SK-N-MC (cell line): ENCODE data around the gene COL8A1.

ENCODE experiments used
- DNase-seq: peaks from one replicate; pipeline ENCODE4 v3.0.0-alpha.2; 2011; ENCODE audit warnings: low read depth, low spot score
- H3K27ac ChIP-seq: fragments of 200-600 bp; sonication (generic); 2 replicates; pipeline ENCODE4 v1.5.1; 2016; ENCODE audit warnings: mixed run types
- H3K36me3 ChIP-seq: fragments of 200-600 bp; sonication (generic); 2 replicates; pipeline ENCODE4 v1.6.1; 2017; ENCODE audit warnings: antibody characterized with exemption, low read length, mixed read lengths; ENCODE audit not compliant: insufficient read depth
- H3K4me3 ChIP-seq: fragments of 200-600 bp; sonication (generic); 2 replicates; pipeline ENCODE4 v1.5.1; 2016
- H3K9ac ChIP-seq: fragments of 200-600 bp; sonication (generic); 2 replicates; pipeline ENCODE4 v1.8.0; 2017; ENCODE audit warnings: mixed run types, mixed read lengths; ENCODE audit not compliant: insufficient read length
- H3K9me3 ChIP-seq: fragments of 200-600 bp; sonication (generic); 2 replicates; pipeline ENCODE4 v1.6.1; 2017; ENCODE audit warnings: low read depth, mild to moderate bottlenecking, antibody characterized with exemption, low read length, moderate library complexity, mixed read lengths
- EZH2 ChIP-seq: fragments of 200-600 bp; sonication (generic); IDR thresholded peaks from one replicate; pipeline ENCODE4 v1.6.1; 2017; ENCODE audit warnings: antibody characterized with exemption
- FOXP2 ChIP-seq: optimal IDR thresholded peaks from 2 replicates; pipeline ENCODE3; 2011; ENCODE audit warnings: mild to moderate bottlenecking, moderate library complexity; ENCODE audit not compliant: insufficient read depth; ENCODE audit errors: extremely low read length, control extremely low read depth
- POLR2AphosphoS5 ChIP-seq: IDR thresholded peaks from 2 replicates; pipeline ENCODE4 v1.6.1; 2012; ENCODE audit warnings: mild to moderate bottlenecking, low read depth, low read length, borderline replicate concordance

Gene COL8A1

DNA sequence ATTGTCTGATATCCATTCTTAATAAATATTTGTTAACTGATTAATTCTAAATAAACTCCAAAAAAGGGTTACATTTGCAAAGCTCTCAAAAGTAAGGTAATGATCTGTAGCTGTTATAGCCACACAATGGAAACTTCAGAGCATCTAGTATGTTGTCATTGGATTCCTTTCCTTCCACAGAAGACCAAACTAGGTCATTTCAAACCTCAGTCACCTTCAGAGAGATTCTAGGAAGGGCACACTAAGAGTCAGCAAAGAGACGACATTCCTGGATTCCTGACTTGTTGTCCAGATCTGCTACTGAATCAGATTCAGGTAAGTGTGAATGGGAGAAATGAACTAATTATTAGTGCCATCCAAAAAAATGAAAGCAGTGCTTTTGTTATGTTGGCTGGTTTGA lies 3.0 kb upstream of the COL8A1 start:
- Histone ChIP-seq H3K9me3 (no peaks in the 10 kb centered on the region), H3K4me3 (no peak overlapping the region), H3K9ac (no peak overlapping the region), H3K27ac (no peak overlapping the region), H3K36me3 (no peaks in the 10 kb centered on the region)
- DNase-seq, result no peak
- TF ChIP-seq FOXP2 (no peak), POLR2AphosphoS5 (no peak), EZH2 (no peak)

DNA sequence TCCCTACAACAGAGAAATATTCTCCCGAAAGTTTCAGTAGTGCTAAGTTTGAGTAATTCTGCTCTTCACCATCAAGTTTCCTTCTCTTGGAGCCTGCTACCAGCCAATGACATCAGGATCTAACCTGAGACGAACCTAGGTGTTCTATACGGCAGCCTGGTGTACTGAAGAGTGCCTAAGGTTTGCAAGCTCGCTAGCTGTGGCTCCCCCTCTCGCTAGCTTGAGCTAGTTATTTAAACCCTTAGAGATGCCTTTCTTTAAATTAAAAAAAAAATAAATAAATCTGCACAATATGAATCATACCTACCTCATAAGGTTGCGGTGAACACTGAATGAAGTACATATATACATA lies 1.4 kb upstream of the COL8A1 start:
- Histone ChIP-seq H3K4me3 (peak overlapping the region; percentile 75), H3K9me3 (no peaks in the 10 kb centered on the region), H3K36me3 (no peaks in the 10 kb centered on the region), H3K27ac (no peak overlapping the region), H3K9ac (no peak overlapping the region)
- no peak for DNase-seq
- TF ChIP-seq FOXP2 (no peak), EZH2 (no peak), POLR2AphosphoS5 (no peak)

DNA sequence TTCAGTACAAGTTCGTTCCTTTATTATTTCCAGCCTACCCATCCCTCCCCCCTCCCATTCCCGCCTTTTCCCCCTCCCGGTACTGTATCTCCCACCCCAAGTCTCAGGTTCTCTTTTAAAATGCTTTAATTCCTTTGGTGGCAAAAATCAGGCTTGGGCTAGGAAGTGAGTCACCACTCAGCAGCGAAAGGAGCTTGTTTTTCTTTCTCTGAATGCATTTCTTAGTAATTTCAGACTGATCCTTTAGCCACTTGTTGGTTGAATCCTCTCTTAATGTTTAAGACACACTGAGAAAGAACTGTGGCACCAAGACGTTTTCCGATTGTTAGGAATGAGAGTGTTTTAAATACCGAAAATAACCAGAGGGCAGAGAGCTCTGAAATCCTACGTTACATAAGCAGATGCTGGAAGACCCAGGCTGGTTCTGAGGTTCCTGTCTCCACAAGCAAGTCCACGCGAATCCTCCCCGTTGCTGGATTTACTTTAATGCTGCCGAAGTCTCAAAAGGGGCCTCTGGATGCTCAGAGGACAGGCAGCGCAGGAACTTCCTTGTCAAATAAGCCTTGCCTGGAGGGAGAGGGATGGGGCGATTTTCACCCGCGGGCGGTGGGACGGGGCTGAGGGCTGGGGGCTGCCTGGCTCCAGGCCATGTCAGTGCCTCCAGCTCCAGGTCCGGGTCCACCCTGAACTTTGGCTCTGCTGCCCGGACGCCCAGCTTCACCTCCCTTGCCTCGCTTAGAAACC lies 854 bp upstream of the COL8A1 start:
- Histone ChIP-seq H3K36me3 (no peaks in the 10 kb centered on the region), H3K4me3 (peak overlapping the region; percentile 75), H3K27ac (no peak overlapping the region), H3K9ac (peak overlapping the region; percentile 65), H3K9me3 (no peaks in the 10 kb centered on the region)
- DNase-seq, result no peak
- TF ChIP-seq FOXP2 (no peak), EZH2 (no peak), POLR2AphosphoS5 (no peak)

DNA sequence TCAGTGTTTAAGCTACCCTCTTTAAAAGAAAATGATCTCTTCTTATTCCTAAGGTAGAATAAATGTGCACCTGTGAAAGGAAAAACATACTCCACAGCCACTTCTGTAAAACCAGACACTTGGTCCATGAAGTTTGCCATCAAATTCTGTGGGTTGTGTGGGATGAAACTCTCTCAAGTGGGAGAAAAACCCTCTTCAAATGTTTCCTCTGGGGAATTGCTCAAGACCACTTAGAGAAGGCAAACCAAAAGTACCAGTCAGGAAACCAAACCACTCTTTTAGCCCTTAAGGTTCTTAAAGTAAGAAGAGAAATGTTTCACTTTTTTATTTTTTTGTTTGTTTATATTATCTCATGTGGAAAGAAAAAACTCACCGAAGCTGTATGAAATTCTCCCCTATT lies 1.2 kb downstream of the COL8A1 start:
- H3K9me3 ChIP-seq, result no peaks in the 10 kb centered on the region
- no peaks in the 10 kb centered on the region for H3K36me3 ChIP-seq
- no peak; the same call in 1 of the 2 replicates for TF ChIP-seq POLR2AphosphoS5
- H3K9ac ChIP-seq, result no peak overlapping the region
- no peak overlapping the region for H3K4me3 ChIP-seq
- peak; percentile 73 for DNase-seq
- H3K27ac ChIP-seq, result no peak overlapping the region

DNA sequence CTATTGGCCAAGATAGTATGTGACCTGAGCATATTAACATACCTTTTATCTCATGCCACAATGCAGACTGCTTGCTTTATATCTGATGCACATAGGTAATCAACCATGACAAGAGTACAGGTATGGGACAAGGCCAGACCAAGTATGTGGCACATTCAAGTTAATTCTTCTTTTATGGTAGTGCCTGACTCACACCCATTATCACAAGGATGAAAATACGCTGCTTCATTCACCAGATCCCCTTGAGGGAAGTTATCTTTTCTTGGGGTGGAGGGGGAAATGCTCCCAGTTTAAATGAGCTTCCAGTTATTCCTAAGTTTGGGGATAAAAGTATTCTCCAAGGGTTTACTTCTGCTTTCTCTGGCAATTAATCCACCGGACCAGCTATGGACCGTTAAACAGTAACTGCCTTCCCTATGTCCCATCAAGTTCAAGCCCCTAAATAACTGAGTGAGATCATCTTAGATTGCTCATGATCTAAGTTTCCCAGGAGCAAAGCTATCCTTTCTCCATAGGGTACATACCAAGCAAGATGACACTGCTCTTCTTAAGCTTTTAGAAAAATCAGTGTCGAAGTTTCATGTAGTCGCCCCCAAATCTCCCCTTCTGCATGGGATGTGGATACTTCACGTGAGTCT lies 1.9 kb downstream of the COL8A1 start:
- TF ChIP-seq FOXP2, result no peak
- TF ChIP-seq POLR2AphosphoS5, result no peak
- no peak for TF ChIP-seq EZH2
- H3K9me3 ChIP-seq, result no peaks in the 10 kb centered on the region
- no peak overlapping the region for H3K4me3 ChIP-seq
- no peak overlapping the region for H3K9ac ChIP-seq
- H3K36me3 ChIP-seq, result no peaks in the 10 kb centered on the region
- DNase-seq, result no peak
- H3K27ac ChIP-seq, result no peak overlapping the region

DNA sequence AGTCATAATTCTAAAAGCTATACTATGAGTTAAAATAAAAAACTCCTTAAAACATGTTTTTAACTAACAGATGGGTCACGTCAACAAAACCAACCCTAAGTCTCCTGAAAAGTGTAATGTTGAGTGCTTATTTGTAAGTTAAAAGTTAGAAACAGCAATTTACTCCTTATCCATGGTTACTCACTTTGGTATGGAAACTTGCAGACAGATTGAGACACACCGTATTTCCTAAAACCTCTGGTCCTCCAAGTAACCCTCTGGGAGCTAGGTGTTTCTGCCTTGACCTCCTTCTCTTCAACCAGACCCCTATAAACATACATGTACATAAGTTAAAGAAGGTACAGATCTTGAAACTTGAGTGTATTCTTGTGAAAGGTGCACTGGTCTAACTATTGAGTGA lies 3.1 kb downstream of the COL8A1 start:
- DNase-seq, result no peak
- Histone ChIP-seq H3K9ac (no peak overlapping the region), H3K9me3 (no peaks in the 10 kb centered on the region), H3K4me3 (no peak overlapping the region), H3K27ac (no peak overlapping the region), H3K36me3 (no peaks in the 10 kb centered on the region)
- TF ChIP-seq POLR2AphosphoS5 (no peak), EZH2 (no peak), FOXP2 (no peak)

DNA sequence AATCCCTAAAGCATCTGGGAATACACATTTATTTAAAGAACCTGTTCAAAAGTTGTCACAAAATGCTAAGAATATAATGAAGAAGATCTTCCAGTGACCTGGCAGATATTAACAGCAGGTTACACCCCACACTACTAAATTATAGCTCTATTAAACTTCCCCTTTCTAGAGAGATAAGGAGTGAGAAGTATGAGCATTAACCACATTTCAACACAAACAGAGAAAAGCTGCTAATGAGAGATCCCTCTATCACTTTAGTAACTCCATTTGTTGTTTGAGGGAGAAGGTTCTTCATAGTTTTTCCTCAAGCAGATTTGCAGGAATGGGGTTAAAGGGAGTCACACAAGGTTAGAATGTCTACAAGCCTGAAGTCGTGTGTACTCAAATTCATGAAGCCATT lies 3.6 kb downstream of the COL8A1 start:
- Histone ChIP-seq H3K9me3 (no peaks in the 10 kb centered on the region), H3K27ac (no peak overlapping the region), H3K9ac (no peak overlapping the region), H3K4me3 (no peak overlapping the region), H3K36me3 (no peaks in the 10 kb centered on the region)
- DNase-seq, result no peak
- TF ChIP-seq FOXP2, result no peak
- TF ChIP-seq POLR2AphosphoS5, result no peak
- TF ChIP-seq EZH2, result no peak

DNA sequence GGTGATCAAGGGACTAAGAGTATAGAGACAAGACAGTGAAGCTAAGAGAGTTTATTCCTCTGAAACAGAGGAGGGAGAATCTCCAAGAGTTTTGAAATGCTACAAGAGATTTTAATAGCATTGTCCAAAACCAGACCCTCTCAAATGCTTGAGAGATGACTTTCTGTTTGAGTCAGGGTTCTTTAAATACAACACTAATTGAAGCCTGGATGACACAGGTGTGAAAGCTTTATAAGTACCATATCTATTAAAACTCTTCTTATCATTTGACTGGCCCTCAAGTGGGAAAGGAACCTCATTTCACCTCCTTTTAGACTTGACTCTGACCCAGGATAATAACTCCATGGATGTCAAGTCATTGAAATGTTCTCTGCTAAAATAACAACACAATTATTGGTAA lies 5.6 kb downstream of the COL8A1 start:
- Histone ChIP-seq H3K4me3 (no peak overlapping the region), H3K36me3 (no peaks in the 10 kb centered on the region), H3K27ac (no peak overlapping the region)

DNA sequence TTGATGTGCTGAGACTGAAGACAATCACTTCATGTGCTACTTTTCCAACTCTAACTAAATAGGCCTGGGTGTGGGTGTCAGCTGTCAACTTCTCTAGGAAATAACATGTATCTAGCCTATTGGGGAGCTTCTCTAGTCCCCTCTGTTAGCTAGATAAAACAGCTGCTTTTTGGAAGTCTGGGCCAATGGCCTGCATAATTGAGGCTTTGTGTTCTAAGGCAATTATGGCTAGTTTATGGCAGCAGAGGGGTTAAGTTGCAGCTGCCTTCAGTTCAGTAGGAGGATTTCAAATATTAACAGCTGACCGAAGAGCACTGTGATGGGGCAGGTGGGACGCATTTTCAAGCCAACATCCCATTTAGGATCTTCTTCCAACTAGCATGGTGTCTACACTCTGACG lies 6.4 kb downstream of the COL8A1 start:
- H3K9ac ChIP-seq, result no peak overlapping the region
- H3K36me3 ChIP-seq, result no peaks in the 10 kb centered on the region
- H3K4me3 ChIP-seq, result no peak overlapping the region
- no peaks in the 10 kb centered on the region for H3K9me3 ChIP-seq
- no peak overlapping the region for H3K27ac ChIP-seq
- no peak for DNase-seq
- TF ChIP-seq POLR2AphosphoS5 (no peak), EZH2 (no peak), FOXP2 (no peak)

More for the DNA sequence above, 5.6 kb downstream of the COL8A1 start:
- Histone ChIP-seq H3K9me3 (no peaks in the 10 kb centered on the region), H3K9ac (no peak overlapping the region)
- TF ChIP-seq FOXP2 (no peak), POLR2AphosphoS5 (no peak), EZH2 (no peak)
- DNase-seq, result no peak
